Medulla oblongata (tissue), 1 donor: ENCODE measurements around the gene KRTAP12-1.
"Not testable (repeated sequence)": the region's sequence is repeated elsewhere in the genome, so short reads cannot be mapped to it uniquely, and the experiment has no call there.

Source experiments
- DNase-seq: peaks from one replicate; pipeline ENCODE4 v3.0.0-alpha.2; 2015; ENCODE audit errors: extremely low spot score

The KRTAP12-1 gene

DNA sequence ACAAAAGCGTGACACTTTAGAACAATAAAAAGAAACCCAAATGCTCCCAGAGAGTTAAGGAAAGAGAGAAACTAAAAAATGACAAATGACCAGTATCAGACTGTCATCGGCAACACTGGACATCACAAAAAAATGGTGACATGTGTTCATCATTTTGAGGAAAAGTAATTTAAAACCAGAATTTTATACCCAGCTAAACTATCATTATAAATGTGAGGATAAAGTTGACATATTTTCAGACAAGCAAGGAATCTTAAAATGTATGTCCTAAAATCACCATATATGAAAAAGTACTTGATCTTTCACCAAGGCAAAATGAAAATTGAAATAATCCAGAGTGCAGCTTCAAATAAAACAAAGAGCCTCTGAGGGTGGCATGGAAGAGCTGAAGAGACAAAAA, 37.1 kb downstream of the KRTAP12-1 start:
- no peak for DNase-seq

GRCh38 chr21:44643741-44644310, 38.1 kb downstream of the KRTAP12-1 start:
- no peak for DNase-seq

- DNase-seq = no peak
Measured at GRCh38 chr21:44640761-44641160, 41.2 kb downstream of the KRTAP12-1 start.

- no peak for DNase-seq
Measured at GRCh38 chr21:44639331-44639655, 42.7 kb downstream of the KRTAP12-1 start.

- DNase-seq = not testable (repeated sequence)
Measured at GRCh38 chr21:44638506-44639330, 43.2 kb downstream of the KRTAP12-1 start.

DNA sequence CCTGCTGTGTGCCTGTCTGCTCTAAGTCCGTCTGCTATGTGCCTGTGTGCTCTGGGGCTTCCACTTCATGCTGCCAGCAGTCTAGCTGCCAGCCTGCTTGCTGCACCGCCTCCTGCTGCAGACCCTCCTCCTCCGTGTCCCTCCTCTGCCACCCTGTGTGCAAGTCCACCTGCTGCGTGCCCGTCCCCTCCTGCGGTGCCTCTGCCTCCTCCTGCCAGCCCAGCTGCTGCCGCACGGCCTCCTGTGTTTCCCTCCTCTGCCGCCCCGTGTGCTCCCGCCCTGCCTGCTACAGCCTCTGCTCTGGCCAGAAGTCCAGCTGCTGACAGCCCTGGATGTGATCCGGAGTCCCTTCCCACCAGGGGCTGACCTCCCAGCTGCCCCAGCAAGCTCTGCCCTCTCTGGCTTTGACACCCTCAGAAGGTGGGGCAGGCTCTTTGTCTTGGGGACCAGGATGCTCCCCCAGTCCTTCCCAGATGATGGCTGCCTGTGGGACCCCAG, 44.1 kb downstream of the KRTAP12-1 start:
- not testable (repeated sequence) for DNase-seq

DNA sequence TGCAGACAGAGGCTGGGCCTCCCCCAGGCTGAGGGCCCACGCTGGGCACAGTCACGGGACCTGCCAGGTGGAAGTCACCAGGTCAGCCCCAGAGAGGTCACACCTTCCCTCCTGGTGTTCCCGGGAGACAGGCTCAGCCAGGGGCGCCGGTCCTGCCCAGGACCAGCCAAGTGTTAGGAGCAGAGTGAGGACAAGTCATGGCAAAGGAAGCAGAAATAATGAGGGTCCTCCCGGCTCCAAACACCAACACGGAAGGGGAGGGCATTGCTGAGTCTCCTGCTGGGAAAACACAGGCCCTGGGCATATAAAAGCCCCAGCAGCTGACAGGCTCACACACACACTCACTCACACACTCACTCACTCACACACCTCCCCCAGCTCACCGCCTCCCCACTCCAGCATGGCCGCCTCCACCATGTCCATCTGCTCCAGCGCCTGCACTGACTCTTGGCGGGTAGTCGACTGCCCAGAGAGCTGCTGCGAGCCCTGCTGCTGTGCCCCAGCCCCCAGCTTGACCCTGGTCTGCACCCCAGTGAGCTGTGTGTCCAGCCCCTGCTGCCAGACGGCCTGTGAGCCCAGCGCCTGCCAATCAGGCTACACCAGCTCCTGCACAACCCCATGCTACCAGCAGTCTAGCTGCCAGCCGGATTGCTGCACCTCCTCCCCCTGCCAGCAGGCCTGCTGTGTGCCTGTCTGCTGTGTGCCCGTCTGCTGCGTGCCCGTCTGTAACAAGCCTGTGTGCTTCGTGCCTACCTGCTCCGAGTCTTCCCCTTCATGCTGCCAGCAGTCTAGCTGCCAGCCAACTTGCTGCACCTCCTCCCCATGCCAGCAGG, 44.7 kb downstream of the KRTAP12-1 start, which contains the start of gene KRTAP10-10:
TSS of gene KRTAP10-10 (plus strand) at position 339 of the 833 bp plus-strand sequence. CDS start at position 401, 62 bp downstream.
- no peak for DNase-seq

- DNase-seq = no peak
Measured at GRCh38 chr21:44636209-44637017, 45.5 kb downstream of the KRTAP12-1 start.

GRCh38 chr21:44632067-44632466, 49.9 kb downstream of the KRTAP12-1 start:
- no peak for DNase-seq
